ENCODE results near the gene LHX4. TPM values are rescaled to one million over a fixed set of nuclear protein-coding genes. Genes with fewer than 3 reads are reported as not detected.

The LHX4 gene
- total and polyA plus RNA-seq, 2 of the 4 experiments (the other 2 are of a cell fraction) = 0.05 to 0.18 TPM

- no peaks in the 10 kb centered on the region for H3K9me3 ChIP-seq (ENCODE audit: control insufficient read depth, insufficient read depth, low read length)
- no peak overlapping the region for H3K14ac ChIP-seq (replicated peaks; ENCODE audit: low read depth, low read length)
- H3K4me3 ChIP-seq (ENCODE audit: insufficient read depth, low read depth, low read length) = no peak overlapping the region
- no peak overlapping the region for H2BK5ac ChIP-seq (ENCODE audit: low read depth, low read length, poor library complexity, severe bottlenecking)
- WGBS, 2 experiments (ENCODE audit: extremely low coverage in 2 of 2, insufficient read length in 1 of 2) = no CpG with 5 or more reads among the region's 1 CpG
- no peak overlapping the region for H3K18ac ChIP-seq (ENCODE audit: low read depth, low read length)
- in situ Hi-C loops (cut with MboI; ENCODE audit: low sequenced_read_pairs) = no loop called here
- peaks cover 6% of the 10 kb centered on the region; the same call in 1 of the 2 replicates for H3K36me3 ChIP-seq (ENCODE audit: control insufficient read depth, insufficient read depth, low read length)
- no peak overlapping the region for H2BK20ac ChIP-seq (ENCODE audit: low read depth, low read length)
- TF ChIP-seq MXI1 (IDR thresholded peaks at IDR 0.05; ENCODE audit: borderline replicate concordance, low read depth, low read length) = no peak
- TF ChIP-seq RFX5 (IDR thresholded peaks at IDR 0.05; ENCODE audit: low read depth, low read length) = no peak
- TF ChIP-seq BHLHE40 (IDR thresholded peaks at IDR 0.05; ENCODE audit: low read depth, low read length) = no peak
- TF ChIP-seq SMC3 (IDR thresholded peaks at IDR 0.05; ENCODE audit: low read depth, low read length) = no peak
- no peak for TF ChIP-seq RAD21 (IDR thresholded peaks at IDR 0.05; ENCODE audit: low read length)
- TF ChIP-seq CHD1 (IDR thresholded peaks at IDR 0.05; ENCODE audit: low read depth, low read length) = no peak
- H3K56ac ChIP-seq (ENCODE audit: extremely low read depth, insufficient read depth, low read length) = no peak overlapping the region
- no peak overlapping the region for H4K91ac ChIP-seq (ENCODE audit: insufficient read depth, low read depth, low read length)
- no peaks in the 10 kb centered on the region for H3K27me3 ChIP-seq (ENCODE audit: control insufficient read depth, insufficient read depth, low read length)
- no TSS peak for BruUV-seq (replicated peaks)
- peaks cover 6% of the 10 kb centered on the region; the same call in 1 of the 2 replicates for H4K20me1 ChIP-seq (ENCODE audit: insufficient read depth, low read length)
- no peak overlapping the region for H2BK120ac ChIP-seq (ENCODE audit: low read depth, low read length)
- ChIA-PET POLR2A (ENCODE audit: unreplicated experiment) (no interaction called here), CTCF (interaction anchor here (1.0 kb wide), 1 partner anchor 19 kb away, joined by 4 read pairs; no protein-coding TSS in a partner anchor)
- no peak overlapping the region for H2BK15ac ChIP-seq (ENCODE audit: low read depth, low read length)
- H3K23ac ChIP-seq (ENCODE audit: low read depth, low read length) = no peak overlapping the region
- ATAC-seq (ENCODE audit: low read depth) = no peak
- no peaks in the 10 kb centered on the region; the same call in 1 of the 2 replicates for H3K4me1 ChIP-seq (ENCODE audit: control insufficient read depth, insufficient read depth, low read length)
- H3K9ac ChIP-seq (ENCODE audit: low read depth, low read length) = no peak overlapping the region
- no peak overlapping the region for H2AFZ ChIP-seq (replicated peaks; ENCODE audit: low read length, poor library complexity)
- H2AK5ac ChIP-seq (ENCODE audit: low read depth, low read length) = no peak overlapping the region
- intact Hi-C loops (cut with micrococcal nuclease) = no loop called here
- H3K27ac ChIP-seq (ENCODE audit: insufficient read depth, low read length) = no peak overlapping the region
- DNase-seq = no peak
- peaks cover 0 to 6% of the 10 kb centered on the region in 2 experiments; a peak in 2 of 4 replicates for H3K79me1 ChIP-seq (ENCODE audit: low read depth in 1 of 2, low read length in 2 of 2)
- dilution Hi-C loops (cut with HindIII; ENCODE audit: low sequenced_read_pairs, unreplicated experiment) = no loop called here
- no peak overlapping the region for H3K4ac ChIP-seq (ENCODE audit: low read depth, low read length)
- H4K5ac ChIP-seq (ENCODE audit: low read depth, low read length) = no peak overlapping the region
- H3K9me1 ChIP-seq (ENCODE audit: insufficient read depth, low read length) = 0 out of 2 replicates have a peak, but pooled peaks cover 2% of the 10 kb centered on the region
- no peak overlapping the region for H4K8ac ChIP-seq (ENCODE audit: low read depth in 2 of 2, low read length in 2 of 2)
- no peak overlapping the region for H3K4me2 ChIP-seq (ENCODE audit: low read depth, low read length)
- H2AK9ac ChIP-seq (replicated peaks; ENCODE audit: low read depth, low read length, poor library complexity) = no peak overlapping the region
These were observed 58.9 kb downstream of the LHX4 start for GRCh38 chr1:180288940-180289339.

All from IMR-90 (cell line).